ENCODE measurements around the gene GALNTL6. TPM values are rescaled to one million over a fixed set of nuclear protein-coding genes. Genes with fewer than 3 reads are reported as not detected.

GALNTL6 gene
- polyA plus RNA-seq, 1 donor from 2014 or later, result 14.9 TPM

- peak overlapping the region; percentile 74 for H3K27ac ChIP-seq (ENCODE audit: low read length)
Measured at GRCh38 chr4:172842779-172843178, 1029.6 kb downstream of the GALNTL6 start.

DNA sequence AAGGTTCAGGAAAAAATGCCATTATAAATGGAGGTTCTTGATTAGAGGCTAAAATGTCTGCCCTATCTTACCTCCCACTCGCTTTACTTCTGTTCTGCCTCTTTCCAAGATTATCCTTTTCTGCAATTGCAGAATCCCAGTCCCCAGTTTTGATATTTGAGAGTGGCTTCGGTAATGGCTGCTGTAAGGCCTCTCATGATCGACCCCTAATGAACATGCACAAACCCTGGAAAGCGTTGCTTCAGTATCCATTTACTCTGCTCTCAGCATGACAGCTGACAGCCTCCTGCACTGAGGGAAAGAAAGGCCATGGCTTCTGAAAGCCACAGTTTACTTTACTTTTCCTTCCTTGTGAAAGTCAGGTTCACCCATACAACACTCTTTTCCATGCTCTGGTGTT lies 1030.0 kb downstream of the GALNTL6 start:
- H3K27ac ChIP-seq (ENCODE audit: low read length), result peak overlapping the region; percentile 74
- peak overlapping the region; percentile 27 for H3K4me3 ChIP-seq (ENCODE audit: low read length)
- H3K27me3 ChIP-seq (ENCODE audit: insufficient read depth, low read depth, low read length), result no peaks in the 10 kb centered on the region
- H3K9me2 ChIP-seq (ENCODE audit: insufficient read depth, low read length), result no peaks in the 10 kb centered on the region
- peak overlapping the region; percentile 25 for H3K9ac ChIP-seq (ENCODE audit: low read length)
- H2AFZ ChIP-seq (ENCODE audit: low read depth, low read length), result no peak overlapping the region
- H3K4me2 ChIP-seq (ENCODE audit: low read length), result peak overlapping the region; percentile 7
- no peaks in the 10 kb centered on the region for H3K9me3 ChIP-seq (ENCODE audit: low read length)
- H4K20me1 ChIP-seq (ENCODE audit: insufficient read depth), result no peaks in the 10 kb centered on the region
- no peaks in the 10 kb centered on the region for H3K79me2 ChIP-seq (replicated peaks; ENCODE audit: insufficient read depth, low read length)
- H3K36me3 ChIP-seq (ENCODE audit: insufficient read depth, low read length), result no peaks in the 10 kb centered on the region
- peaks cover 5% of the 10 kb centered on the region for H3F3A ChIP-seq (ENCODE audit: insufficient read depth, low read length, poor library complexity, severe bottlenecking)
- no peak for TF ChIP-seq EP300 (conservative IDR thresholded peaks at IDR 0.05; ENCODE audit: poor library complexity, severe bottlenecking)
- no peak for TF ChIP-seq MXI1 (conservative IDR thresholded peaks at IDR 0.05; ENCODE audit: poor library complexity, severe bottlenecking)
- peak; percentile 66 for TF ChIP-seq POLR2AphosphoS5 (IDR thresholded peaks at IDR 0.05)
- TF ChIP-seq RAD21 (conservative IDR thresholded peaks at IDR 0.05), result no peak
- TF ChIP-seq EZH2 (IDR thresholded peaks at IDR 0.05; ENCODE audit: borderline replicate concordance, insufficient read depth, low read length, poor library complexity, severe bottlenecking), result no peak
- TF ChIP-seq, protein P1, sequence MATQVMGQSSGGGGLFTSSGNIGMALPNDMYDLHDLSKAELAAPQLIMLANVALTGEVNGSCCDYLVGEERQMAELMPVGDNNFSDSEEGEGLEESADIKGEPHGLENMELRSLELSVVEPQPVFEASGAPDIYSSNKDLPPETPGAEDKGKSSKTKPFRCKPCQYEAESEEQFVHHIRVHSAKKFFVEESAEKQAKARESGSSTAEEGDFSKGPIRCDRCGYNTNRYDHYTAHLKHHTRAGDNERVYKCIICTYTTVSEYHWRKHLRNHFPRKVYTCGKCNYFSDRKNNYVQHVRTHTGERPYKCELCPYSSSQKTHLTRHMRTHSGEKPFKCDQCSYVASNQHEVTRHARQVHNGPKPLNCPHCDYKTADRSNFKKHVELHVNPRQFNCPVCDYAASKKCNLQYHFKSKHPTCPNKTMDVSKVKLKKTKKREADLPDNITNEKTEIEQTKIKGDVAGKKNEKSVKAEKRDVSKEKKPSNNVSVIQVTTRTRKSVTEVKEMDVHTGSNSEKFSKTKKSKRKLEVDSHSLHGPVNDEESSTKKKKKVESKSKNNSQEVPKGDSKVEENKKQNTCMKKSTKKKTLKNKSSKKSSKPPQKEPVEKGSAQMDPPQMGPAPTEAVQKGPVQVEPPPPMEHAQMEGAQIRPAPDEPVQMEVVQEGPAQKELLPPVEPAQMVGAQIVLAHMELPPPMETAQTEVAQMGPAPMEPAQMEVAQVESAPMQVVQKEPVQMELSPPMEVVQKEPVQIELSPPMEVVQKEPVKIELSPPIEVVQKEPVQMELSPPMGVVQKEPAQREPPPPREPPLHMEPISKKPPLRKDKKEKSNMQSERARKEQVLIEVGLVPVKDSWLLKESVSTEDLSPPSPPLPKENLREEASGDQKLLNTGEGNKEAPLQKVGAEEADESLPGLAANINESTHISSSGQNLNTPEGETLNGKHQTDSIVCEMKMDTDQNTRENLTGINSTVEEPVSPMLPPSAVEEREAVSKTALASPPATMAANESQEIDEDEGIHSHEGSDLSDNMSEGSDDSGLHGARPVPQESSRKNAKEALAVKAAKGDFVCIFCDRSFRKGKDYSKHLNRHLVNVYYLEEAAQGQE (IDR thresholded peaks at IDR 0.05; ENCODE audit: borderline replicate concordance), result peak; percentile 63

More at GRCh38 chr4:172842779-172843178, 1029.6 kb downstream of the GALNTL6 start:
- Histone ChIP-seq H3K4me3 (ENCODE audit: low read length) (peak overlapping the region; percentile 27), H3K79me2 (replicated peaks; ENCODE audit: insufficient read depth, low read length) (no peaks in the 10 kb centered on the region), H3K9me2 (ENCODE audit: insufficient read depth, low read length) (no peaks in the 10 kb centered on the region), H3K9ac (ENCODE audit: low read length) (peak overlapping the region; percentile 25), H3K36me3 (ENCODE audit: insufficient read depth, low read length) (no peaks in the 10 kb centered on the region), H4K20me1 (ENCODE audit: insufficient read depth) (no peaks in the 10 kb centered on the region), H3K9me3 (ENCODE audit: low read length) (no peaks in the 10 kb centered on the region), H3K4me2 (ENCODE audit: low read length) (peak overlapping the region; percentile 7), H2AFZ (ENCODE audit: low read depth, low read length) (no peak overlapping the region), H3F3A (ENCODE audit: insufficient read depth, low read length, poor library complexity, severe bottlenecking) (peaks cover 5% of the 10 kb centered on the region), H3K27me3 (ENCODE audit: insufficient read depth, low read depth, low read length) (no peaks in the 10 kb centered on the region)
- no peak for TF ChIP-seq TAF1 (IDR thresholded peaks at IDR 0.05; ENCODE audit: low read depth)
- TF ChIP-seq, protein P2, sequence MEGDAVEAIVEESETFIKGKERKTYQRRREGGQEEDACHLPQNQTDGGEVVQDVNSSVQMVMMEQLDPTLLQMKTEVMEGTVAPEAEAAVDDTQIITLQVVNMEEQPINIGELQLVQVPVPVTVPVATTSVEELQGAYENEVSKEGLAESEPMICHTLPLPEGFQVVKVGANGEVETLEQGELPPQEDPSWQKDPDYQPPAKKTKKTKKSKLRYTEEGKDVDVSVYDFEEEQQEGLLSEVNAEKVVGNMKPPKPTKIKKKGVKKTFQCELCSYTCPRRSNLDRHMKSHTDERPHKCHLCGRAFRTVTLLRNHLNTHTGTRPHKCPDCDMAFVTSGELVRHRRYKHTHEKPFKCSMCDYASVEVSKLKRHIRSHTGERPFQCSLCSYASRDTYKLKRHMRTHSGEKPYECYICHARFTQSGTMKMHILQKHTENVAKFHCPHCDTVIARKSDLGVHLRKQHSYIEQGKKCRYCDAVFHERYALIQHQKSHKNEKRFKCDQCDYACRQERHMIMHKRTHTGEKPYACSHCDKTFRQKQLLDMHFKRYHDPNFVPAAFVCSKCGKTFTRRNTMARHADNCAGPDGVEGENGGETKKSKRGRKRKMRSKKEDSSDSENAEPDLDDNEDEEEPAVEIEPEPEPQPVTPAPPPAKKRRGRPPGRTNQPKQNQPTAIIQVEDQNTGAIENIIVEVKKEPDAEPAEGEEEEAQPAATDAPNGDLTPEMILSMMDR (IDR thresholded peaks at IDR 0.05; ENCODE audit: poor library complexity, severe bottlenecking), result no peak
- TF ChIP-seq POLR2AphosphoS5 (IDR thresholded peaks at IDR 0.05), result no peak
- no peak for TF ChIP-seq EP300 (conservative IDR thresholded peaks at IDR 0.05; ENCODE audit: poor library complexity, severe bottlenecking)
- no peak for TF ChIP-seq EZH2 (IDR thresholded peaks at IDR 0.05; ENCODE audit: borderline replicate concordance, insufficient read depth, low read length, poor library complexity, severe bottlenecking)
- TF ChIP-seq, protein P1 (IDR thresholded peaks at IDR 0.05; ENCODE audit: borderline replicate concordance), result no peak
- TF ChIP-seq MXI1 (conservative IDR thresholded peaks at IDR 0.05; ENCODE audit: poor library complexity, severe bottlenecking), result no peak
- no peak for TF ChIP-seq RAD21 (conservative IDR thresholded peaks at IDR 0.05)
- TF ChIP-seq SMC3 (conservative IDR thresholded peaks at IDR 0.05; ENCODE audit: poor library complexity), result no peak
